Right ventricle myocardium inferior (tissue), 1 donor: ENCODE results near the gene ZNF280D. TPM values are rescaled to one million over a fixed set of nuclear protein-coding genes. Genes with fewer than 3 reads are reported as not detected.
"Not testable (repeated sequence)": the region's sequence is repeated elsewhere in the genome, so short reads cannot be mapped to it uniquely, and the experiment has no call there.

Source experiments
- ATAC-seq: fragments of 200-7000 bp; cut with Tn5 transposase; one replicate; pipeline ENCODE4 v1.9.1; 2020; ENCODE audit warnings: mild to moderate bottlenecking, moderate library complexity
- DNase-seq: peaks from one replicate; pipeline ENCODE4 v3.0.0; 2021; ENCODE audit errors: missing footprints
- intact Hi-C: fragments of 100-400 bp; cut with DNase I; formaldehyde crosslinking; loops from one replicate; pipeline ENCODE4 v1.11.0; 2022
- long read RNA-seq: library from polyadenylated mRNA; unstranded; transcript quantifications from one replicate; pipeline ENCODE4 v2.0.0, GENCODE V29; 2021
- total RNA-seq: library from RNA; stranded (reverse); fragmentation: NEBNext Ultra II Directional; extraction: Animal tissue kit (Norgen Biotek cat#: 25700); gene quantifications from one replicate; pipeline ENCODE4 v1.2.1, GENCODE V29; 2021
- donor health status: DM: no; HTN: yes; CAD: no; lungs with severe emphysema.

ZNF280D gene, protein sequence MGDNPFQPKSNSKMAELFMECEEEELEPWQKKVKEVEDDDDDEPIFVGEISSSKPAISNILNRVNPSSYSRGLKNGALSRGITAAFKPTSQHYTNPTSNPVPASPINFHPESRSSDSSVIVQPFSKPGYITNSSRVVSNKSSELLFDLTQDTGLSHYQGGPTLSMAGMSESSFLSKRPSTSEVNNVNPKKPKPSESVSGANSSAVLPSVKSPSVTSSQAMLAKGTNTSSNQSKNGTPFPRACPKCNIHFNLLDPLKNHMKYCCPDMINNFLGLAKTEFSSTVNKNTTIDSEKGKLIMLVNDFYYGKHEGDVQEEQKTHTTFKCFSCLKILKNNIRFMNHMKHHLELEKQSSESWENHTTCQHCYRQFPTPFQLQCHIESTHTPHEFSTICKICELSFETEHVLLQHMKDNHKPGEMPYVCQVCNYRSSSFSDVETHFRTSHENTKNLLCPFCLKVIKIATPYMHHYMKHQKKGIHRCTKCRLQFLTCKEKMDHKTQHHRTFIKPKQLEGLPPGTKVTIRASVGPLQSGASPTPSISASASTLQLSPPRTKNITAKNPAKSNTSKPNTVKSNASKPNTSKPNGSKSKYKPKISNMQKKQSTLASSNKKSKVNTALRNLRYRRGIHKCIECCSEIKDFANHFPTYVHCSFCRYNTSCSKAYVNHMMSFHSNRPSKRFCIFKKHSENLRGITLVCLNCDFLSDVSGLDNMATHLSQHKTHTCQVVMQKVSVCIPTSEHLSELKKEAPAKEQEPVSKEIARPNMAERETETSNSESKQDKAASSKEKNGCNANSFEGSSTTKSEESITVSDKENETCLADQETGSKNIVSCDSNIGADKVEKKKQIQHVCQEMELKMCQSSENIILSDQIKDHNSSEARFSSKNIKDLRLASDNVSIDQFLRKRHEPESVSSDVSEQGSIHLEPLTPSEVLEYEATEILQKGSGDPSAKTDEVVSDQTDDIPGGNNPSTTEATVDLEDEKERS
- 20.8 TPM for total RNA-seq
- long read RNA-seq = 0 reads

GRCh38 chr15:56733136-56734012, at the start of gene ZNF280D:
ZNF280D (minus strand) TSS chr15:56733509; CDS start chr15:56707109, 26,400 bp downstream.
- ATAC-seq = peak; percentile 96
- intact Hi-C loops = loop anchor here (1.0 to 10.0 kb wide), 4 partner anchors 59 to 181 kb away; partner anchors contain the start of gene TCF12
- peak; percentile 96 for DNase-seq

DNA sequence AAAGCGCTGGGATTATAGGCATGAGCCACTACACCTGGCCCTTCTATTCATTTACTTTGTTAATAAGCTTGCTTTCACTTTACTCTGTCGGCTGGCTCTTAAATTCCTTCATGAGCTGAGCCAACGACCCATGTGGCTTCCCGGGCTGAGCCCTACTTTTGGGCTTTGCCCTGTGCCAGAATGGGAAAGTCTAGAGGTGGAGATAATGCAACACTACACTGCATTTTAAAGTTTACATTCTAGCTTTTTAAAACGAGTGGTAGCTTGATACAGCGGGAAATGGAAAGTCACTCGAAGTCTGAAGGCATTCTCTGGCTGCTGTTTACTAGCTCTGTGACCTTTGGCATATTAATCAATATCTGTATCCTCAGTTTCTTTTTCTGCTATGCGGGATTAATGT, 49.0 kb upstream of the ZNF280D start:
- intact Hi-C loops = no loop called here
- DNase-seq (no peak), ATAC-seq (no peak)

DNA sequence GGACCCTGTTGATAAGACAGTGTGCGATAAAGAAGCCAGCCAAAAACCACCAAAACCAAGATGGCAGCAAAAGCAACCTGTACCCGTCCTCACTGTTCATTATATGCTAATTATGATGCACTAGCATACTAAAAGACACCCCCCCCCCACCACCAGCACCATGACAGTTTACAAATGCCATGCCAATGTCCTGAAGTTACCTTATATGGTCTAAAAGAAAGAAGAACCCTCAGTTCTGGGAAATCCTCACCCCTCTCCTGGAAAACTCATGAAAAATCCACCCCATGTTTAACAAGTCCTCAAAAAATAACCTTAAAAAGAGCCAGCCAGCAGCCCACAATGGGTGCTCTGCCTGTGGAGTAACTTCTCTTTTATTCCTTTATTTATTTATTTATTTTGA, 48.4 kb upstream of the ZNF280D start:
- ATAC-seq (no peak), DNase-seq (no peak)
- intact Hi-C loops = no loop called here

- DNase-seq, intact Hi-C loops, ATAC-seq: not testable (repeated sequence)
These were observed 46.9 kb upstream of the ZNF280D start for GRCh38 chr15:56780102-56780725.

- DNase-seq, intact Hi-C loops, ATAC-seq: not testable (repeated sequence)
These were observed 46.1 kb upstream of the ZNF280D start for GRCh38 chr15:56779449-56779848.

DNA sequence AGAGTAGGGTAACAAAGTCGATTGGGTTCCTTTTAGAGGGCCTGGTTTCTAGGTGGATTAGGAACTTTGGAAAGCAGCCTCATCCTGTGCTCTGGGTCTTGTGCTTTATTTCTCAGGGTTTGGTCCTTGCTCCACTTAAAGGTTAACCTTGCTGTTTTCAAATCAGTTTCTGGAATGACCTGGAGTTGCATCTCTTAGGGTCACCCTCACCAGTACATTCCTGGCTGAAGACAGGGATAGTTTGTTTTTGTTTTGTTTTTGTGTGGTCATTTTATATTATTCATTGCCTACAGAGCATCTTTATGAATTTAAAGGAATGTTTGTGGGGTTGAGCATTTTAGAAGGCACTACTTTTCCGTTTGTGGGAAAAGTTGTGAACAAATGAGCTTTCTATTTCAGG, 45.5 kb upstream of the ZNF280D start:
- intact Hi-C loops = no loop called here
- DNase-seq (no peak), ATAC-seq (no peak)

GRCh38 chr15:56776839-56777238, 43.5 kb upstream of the ZNF280D start:
- DNase-seq = no peak
- intact Hi-C loops = no loop called here
- ATAC-seq = no peak

DNA sequence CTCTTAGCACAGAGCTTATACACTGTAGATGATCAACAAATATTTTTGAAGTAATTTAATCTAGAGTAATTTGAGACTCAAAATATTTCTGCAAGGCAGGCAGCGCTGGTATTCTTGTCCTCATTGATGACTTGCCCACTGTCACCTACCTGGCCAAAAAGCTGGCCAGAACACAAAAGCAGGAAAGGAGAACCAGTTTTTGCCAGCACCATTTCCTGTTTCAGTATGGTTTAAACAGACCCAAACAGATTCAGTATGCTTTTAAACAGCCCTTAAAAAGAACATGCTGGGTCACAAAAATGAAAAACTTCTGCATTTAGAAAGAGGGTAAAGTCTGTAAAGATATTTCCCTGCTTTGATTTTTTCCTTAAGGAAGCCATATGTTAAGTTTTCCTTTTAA, 42.3 kb upstream of the ZNF280D start:
- intact Hi-C loops = no loop called here
- ATAC-seq (no peak), DNase-seq (no peak)

DNA sequence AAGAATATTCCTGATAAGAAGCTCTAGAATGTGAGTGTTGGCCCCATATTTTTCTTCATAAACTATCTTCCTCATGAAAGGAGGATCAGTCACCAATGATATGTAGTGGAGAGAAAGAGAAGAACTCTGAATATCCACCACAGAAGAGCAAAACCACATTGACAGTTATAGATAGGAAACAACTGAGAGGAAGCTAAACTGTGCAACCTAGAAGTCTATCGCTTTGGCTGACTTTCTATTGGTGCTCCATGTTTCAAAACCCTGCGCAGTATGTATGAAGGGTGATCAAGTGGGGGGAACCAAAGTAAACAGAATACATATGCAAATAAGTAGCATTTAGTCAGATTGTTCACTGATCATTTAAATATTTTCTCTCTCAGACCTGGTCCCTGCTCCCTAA, 41.0 kb upstream of the ZNF280D start:
- DNase-seq (no peak), ATAC-seq (no peak)
- intact Hi-C loops = no loop called here

DNA sequence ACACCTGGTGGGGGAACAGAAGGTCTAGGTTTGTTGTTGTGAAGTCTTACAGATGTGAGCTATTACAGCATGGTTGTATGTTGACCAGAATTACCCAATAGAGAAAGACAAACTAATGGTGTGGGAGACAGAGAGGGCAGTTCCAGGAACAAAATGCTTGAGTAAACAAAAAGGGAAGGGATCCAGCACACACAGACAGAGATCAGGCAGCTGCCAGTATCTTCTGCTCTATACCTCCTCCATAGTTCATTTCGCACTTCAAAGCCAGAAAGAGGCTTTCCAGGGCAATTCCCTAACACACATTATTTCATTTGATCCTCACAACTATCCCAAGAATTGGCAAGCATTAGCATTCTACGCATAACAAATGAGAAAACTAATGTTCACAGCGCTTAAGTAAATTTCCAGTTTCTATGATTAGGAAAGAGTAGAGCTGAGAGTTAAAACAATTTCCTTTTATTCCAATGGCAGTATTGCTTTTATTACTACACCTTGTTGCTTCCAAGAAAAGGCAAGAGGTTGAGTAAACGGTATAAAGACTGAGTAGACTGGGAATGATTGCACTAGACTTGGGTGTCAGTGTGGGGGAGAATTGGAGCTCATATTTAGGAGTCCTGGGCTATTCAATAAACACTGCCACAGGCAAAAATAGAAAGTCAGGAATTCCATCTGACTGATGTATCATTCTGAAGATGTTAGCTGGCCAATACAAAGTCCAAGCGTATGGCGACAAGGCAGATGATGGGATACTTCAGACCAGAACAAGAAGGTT, 39.7 kb upstream of the ZNF280D start:
- no peak for DNase-seq
- intact Hi-C loops = no loop called here
- no peak for ATAC-seq

- DNase-seq (no peak), ATAC-seq (no peak)
- intact Hi-C loops = no loop called here
These were observed 36.9 kb upstream of the ZNF280D start for GRCh38 chr15:56770173-56770572.

GRCh38 chr15:56767315-56767714, 34.0 kb upstream of the ZNF280D start:
- intact Hi-C loops = no loop called here
- DNase-seq = no peak
- ATAC-seq = no peak

- intact Hi-C loops = no loop called here
- DNase-seq = no peak
- ATAC-seq = no peak
These were observed 31.9 kb upstream of the ZNF280D start for GRCh38 chr15:56765251-56765650.

- ATAC-seq = no peak
- DNase-seq = no peak
- intact Hi-C loops = no loop called here
These were observed 30.0 kb upstream of the ZNF280D start for GRCh38 chr15:56763141-56763895.

- no peak for ATAC-seq
- no peak for DNase-seq
- intact Hi-C loops = no loop called here
These were observed 26.9 kb upstream of the ZNF280D start for GRCh38 chr15:56760186-56760585.

DNA sequence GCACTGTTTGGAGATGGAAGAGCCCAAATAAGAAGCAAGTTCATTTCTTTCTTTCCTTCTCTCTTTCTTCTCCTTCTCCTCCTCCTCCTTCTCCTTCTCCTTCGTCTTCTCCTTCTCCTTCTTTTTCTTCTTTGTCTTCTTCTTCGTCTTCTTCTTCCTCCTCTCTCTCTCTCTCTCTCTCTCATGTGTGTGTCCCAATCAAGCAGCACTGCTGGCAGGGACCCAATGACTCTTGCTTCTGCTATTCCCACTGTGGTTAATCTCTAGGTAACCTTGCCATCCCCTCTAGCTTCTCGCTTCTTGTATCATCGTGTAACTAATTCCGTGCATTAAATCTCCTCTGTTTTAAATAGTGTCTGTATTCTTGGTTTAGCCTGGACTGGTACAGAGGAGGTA, 26.1 kb upstream of the ZNF280D start:
- DNase-seq (peak; percentile 66), ATAC-seq (peak; percentile 63)
- intact Hi-C loops = no loop called here
